Epithelial cell of esophagus (primary cell): ENCODE measurements around the gene KMT2A.
A peak's percentile ranks its signal among the peaks of the same experiment; 100 is the strongest.

ENCODE experiments used
- DNase-seq: peaks from one replicate; pipeline ENCODE4 v3.0.0; 2010; ENCODE audit warnings: low read depth
- H3K4me3 ChIP-seq: 2 replicates; pipeline ENCODE4 v1.5.1; 2011; ENCODE audit warnings: mild to moderate bottlenecking, low read length, control low read depth
- TF ChIP-seq, protein P1 (sequence below): IDR thresholded peaks from 2 replicates; pipeline ENCODE4 v1.5.1; 2011; ENCODE audit warnings: low read depth, mild to moderate bottlenecking, low read length, control low read depth, inconsistent platforms; ENCODE audit not compliant: insufficient read depth; ENCODE audit errors: missing control alignments

KMT2A gene

DNA sequence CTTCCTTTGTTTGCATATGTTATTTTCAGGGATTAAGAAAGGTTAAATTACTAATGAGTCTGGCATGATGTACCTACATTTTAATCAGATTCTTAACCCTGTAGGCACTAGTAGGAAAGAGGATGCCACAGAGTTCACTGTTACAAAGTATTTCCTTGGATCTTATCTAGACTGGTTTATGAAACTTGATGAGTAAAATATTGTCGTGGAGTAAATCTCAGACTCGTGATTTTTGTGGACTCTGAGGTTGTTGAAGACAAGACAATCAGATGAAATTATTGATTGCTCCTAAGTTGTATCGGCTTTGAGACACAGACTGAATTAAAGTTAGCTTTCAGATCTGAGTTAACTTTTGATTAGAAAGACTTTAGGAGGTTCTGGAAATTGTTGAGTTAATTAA is 6.0 kb downstream of the KMT2A start:
- H3K4me3 ChIP-seq = no peak overlapping the region
- DNase-seq = no peak
- TF ChIP-seq, protein P1, sequence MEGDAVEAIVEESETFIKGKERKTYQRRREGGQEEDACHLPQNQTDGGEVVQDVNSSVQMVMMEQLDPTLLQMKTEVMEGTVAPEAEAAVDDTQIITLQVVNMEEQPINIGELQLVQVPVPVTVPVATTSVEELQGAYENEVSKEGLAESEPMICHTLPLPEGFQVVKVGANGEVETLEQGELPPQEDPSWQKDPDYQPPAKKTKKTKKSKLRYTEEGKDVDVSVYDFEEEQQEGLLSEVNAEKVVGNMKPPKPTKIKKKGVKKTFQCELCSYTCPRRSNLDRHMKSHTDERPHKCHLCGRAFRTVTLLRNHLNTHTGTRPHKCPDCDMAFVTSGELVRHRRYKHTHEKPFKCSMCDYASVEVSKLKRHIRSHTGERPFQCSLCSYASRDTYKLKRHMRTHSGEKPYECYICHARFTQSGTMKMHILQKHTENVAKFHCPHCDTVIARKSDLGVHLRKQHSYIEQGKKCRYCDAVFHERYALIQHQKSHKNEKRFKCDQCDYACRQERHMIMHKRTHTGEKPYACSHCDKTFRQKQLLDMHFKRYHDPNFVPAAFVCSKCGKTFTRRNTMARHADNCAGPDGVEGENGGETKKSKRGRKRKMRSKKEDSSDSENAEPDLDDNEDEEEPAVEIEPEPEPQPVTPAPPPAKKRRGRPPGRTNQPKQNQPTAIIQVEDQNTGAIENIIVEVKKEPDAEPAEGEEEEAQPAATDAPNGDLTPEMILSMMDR = no peak

DNA sequence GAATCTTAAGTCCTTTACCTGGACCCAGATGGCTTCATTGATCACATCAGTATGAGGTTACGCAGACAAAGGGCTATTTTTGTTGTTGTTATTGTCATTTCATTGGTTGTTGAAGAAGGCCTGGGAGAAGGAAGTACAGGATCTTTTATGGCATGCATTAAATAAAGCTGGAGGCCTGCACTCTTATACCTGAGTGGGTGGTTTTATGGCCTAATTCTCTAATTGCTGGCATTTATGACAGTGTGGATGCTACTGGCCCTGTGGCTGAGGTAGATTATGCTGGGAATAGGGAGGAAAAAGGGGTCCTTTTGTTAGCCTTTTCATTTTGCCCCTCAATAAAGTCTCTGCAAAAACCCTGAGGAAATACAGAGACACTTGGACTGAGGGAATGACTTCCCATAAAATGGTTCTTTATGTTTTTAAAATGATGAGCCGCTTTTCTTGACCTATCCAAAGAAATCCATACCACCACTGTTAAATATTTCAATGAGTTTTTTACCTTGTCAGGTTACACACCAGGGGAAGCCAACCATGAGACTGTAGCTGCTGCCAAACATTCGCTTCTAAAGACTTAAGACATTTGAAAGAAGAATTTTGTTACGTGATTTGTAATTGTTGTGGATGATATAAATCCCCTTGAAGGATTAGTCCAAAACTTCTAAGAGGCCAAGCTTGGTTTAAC is 6.8 kb downstream of the KMT2A start:
- TF ChIP-seq, protein P1 = no peak
- no peak for DNase-seq
- H3K4me3 ChIP-seq = no peak overlapping the region

DNA sequence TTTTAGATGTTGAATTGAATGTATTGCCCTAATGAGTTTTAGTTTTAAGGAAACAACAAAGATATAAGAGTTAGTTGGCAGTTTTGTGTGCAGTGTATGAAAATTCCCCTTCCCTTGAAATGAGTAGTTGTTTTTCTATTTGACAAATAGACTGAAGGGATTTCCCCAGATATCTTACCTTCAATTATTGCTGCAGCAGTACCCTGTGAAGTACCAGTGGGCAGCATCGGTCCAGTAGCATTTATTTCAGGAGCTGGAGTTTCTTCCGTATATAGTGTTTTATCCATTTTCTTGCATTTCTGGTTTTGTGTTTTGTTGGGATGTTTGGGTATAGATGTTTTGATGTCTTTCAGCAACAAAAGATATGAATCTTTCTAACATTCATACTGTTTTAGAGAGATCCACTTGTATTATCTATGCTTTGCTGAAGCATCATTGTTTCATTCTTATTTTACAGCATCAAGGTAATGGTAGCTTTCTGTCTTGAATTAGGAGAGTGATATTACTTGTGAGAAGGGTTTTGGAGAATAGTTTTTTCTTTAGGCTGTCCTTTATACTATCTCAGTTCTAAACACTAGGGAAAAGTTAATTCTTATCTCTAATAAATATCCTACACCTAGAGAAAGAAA is 7.4 kb downstream of the KMT2A start:
- DNase-seq = no peak
- no peak overlapping the region for H3K4me3 ChIP-seq
- TF ChIP-seq, protein P1 = no peak

DNA sequence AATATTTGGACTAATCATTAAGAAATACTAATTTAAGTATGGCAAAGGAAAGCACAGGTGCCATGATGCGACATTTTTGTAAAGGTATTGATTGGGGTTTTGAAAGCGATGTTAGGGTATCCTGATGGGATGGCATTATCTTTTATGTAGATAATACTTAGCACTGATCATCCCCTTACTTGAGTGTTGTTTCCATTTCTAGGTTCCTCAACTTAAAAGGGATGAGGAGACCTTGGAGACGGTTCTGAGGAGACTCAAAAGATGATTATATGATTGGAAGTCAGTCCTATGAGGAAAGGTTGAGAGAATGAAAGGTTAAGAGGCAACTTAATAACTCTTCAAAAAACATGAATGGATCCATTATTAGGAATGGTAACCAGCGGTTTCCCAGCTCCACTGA is 11.1 kb downstream of the KMT2A start:
- DNase-seq = no peak
- TF ChIP-seq, protein P1 = no peak
- no peak overlapping the region for H3K4me3 ChIP-seq

DNA sequence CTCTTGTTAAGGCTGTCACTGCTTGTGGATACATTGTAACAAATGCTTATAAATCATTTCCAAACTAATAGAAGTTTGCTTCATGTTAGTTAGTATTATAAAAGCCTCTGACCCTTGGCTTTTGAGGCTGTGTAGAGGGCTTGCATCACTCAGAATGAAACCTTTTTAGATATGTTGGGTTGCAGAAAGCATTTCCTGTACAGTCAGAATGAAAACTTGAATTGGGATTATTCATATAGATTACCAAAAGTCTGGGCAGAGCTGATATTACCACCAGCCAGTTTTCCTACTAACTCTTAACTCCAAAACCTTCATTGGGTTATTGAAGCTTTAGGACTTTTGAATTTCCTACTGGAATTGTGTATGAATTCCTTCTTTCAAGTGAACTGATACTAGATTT is 12.0 kb downstream of the KMT2A start:
- H3K4me3 ChIP-seq = no peak overlapping the region
- TF ChIP-seq, protein P1 = no peak
- DNase-seq = peak; percentile 35

DNA sequence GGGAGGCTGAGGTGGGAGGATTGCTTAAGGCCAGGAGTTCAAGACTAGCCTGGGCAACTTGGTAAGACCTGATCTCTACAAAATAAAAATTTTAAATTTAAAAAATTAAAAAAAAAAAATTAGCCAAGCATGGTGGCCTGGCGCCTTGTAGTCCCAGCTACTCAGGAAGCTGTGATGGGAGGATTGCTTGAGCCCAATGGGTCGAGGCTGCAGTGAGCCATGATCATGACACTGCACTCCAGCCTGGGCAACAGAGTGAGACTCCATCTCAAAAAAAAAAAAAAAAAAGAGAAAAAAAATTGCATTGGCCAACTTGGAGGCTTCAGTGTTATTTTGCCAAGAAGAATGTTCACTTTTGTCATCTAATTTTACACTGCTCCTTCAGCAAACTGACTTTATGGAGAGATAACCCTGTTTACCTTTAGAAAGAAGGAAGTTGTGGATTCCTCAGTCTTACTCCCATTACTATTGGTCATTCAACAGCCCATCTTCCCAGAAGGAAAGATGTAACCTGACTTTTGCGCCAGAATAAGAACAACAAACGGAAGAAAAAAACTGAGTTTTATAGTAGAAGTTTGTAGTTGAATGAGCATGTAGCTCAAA is 13.1 kb downstream of the KMT2A start:
- TF ChIP-seq, protein P1 = no peak
- no peak overlapping the region for H3K4me3 ChIP-seq
- DNase-seq = no peak
